Breast epithelium (tissue), 4 donors: ENCODE measurements around the gene RUSC2. TPM values are rescaled to one million over a fixed set of nuclear protein-coding genes. Genes with fewer than 3 reads are reported as not detected.
A peak's percentile ranks its signal among the peaks of the same experiment; 100 is the strongest.
"Not testable (repeated sequence)": the region's sequence is repeated elsewhere in the genome, so short reads cannot be mapped to it uniquely, and the experiment has no call there.

Experiments
- DNase-seq, 2 donors: peaks; one replicate each; pipeline ENCODE4 v3.0.0-alpha.2; 2019; ENCODE audit warnings: low spot score in 2 of 2
- H3K27ac ChIP-seq, 2 donors: fragments of 200-600 bp; sonication (generic) in 1 of 2; one replicate each; pipeline ENCODE4 v1.5.1; 2016 to 2019; ENCODE audit warnings: mild to moderate bottlenecking in 1 of 2
- H3K27me3 ChIP-seq, 2 donors: fragments of 200-600 bp; sonication (generic) in 1 of 2; one replicate each; pipeline versions ENCODE4 v1.5.1 to v1.6.0; 2017 to 2019; ENCODE audit warnings: control low read depth in 1 of 2, mild to moderate bottlenecking in 1 of 2
- H3K36me3 ChIP-seq: fragments of 200-600 bp; one replicate; pipeline ENCODE4 v1.5.1; 2019
- H3K4me1 ChIP-seq, 2 donors: fragments of 200-600 bp; sonication (generic); one replicate each; pipeline ENCODE4 v1.5.1; 2016 to 2019; ENCODE audit warnings: control low read depth in 1 of 2
- H3K4me3 ChIP-seq, 3 donors: fragments of 200-600 bp; sonication (generic); 1 replicate in 2 of 3; 2 replicates in 1 of 3; pipeline ENCODE4 v1.5.1; 2016 to 2019; ENCODE audit warnings: mild to moderate bottlenecking in 3 of 3, moderate library complexity in 2 of 3
- H3K9me3 ChIP-seq, 2 donors: fragments of 200-600 bp; sonication (generic) in 1 of 2; one replicate each; pipeline ENCODE4 v1.5.1; 2016 to 2019; ENCODE audit warnings: control low read depth in 1 of 2
- POLR2A ChIP-seq: fragments of 450-650 bp; IDR thresholded peaks from one replicate; pipeline ENCODE4 v1.6.1; 2016; ENCODE audit warnings: antibody characterized with exemption, mild to moderate bottlenecking, moderate library complexity
- POLR2AphosphoS5 ChIP-seq, 3 donors: sonication (generic); formaldehyde crosslinking; IDR thresholded peaks; one replicate each; pipeline ENCODE4 v1.6.1; 2017; ENCODE audit warnings: antibody characterized with exemption in 3 of 3
- intact Hi-C: fragments of 100-400 bp; cut with DNase I; formaldehyde crosslinking; loops from one replicate; pipeline ENCODE4 v1.15.1; 2023; ENCODE audit warnings: low total_unique reads
- total RNA-seq, 3 donors: library from RNA; depleted of rRNA; stranded (reverse); fragments of >200 nt; gene quantifications; one replicate each; pipeline ENCODE4 v1.1.0, GENCODE V29; 2016
- TF ChIP-seq, protein P1 (sequence below), 3 donors: fragments of 450-650 bp; IDR thresholded peaks; one replicate each; pipeline ENCODE4 v1.5.1; 2016 to 2017; ENCODE audit warnings: antibody characterized with exemption in 3 of 3, mild to moderate bottlenecking in 3 of 3, moderate library complexity in 3 of 3

Gene RUSC2
- total RNA-seq, 3 donors from 2014 or later = 17.0 to 17.1 (median 17.1) TPM

DNA sequence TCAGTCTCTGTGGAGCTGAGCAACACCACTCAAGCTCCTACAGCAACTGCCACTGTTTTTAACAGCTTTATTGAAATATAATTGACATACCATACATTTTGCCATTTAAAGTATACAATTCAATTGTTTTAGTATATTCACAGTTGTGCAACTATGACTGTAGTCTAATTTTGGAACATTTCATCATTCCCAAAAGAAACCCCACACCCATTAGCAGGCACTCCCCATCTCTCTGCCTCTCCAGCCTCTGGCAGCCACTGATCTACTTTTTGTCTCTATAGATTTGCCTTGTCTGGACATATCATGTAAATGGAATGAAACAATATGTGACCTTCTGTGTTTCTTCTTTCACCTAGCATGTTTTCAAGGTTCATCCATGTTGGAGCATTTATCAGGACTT lies 43.5 kb downstream of the RUSC2 start:
- H3K4me1 ChIP-seq = peaks cover 0 to 6% of the 10 kb centered on the region in 2 donors
- H3K27ac ChIP-seq = no peak overlapping the region
- TF ChIP-seq, protein P1, sequence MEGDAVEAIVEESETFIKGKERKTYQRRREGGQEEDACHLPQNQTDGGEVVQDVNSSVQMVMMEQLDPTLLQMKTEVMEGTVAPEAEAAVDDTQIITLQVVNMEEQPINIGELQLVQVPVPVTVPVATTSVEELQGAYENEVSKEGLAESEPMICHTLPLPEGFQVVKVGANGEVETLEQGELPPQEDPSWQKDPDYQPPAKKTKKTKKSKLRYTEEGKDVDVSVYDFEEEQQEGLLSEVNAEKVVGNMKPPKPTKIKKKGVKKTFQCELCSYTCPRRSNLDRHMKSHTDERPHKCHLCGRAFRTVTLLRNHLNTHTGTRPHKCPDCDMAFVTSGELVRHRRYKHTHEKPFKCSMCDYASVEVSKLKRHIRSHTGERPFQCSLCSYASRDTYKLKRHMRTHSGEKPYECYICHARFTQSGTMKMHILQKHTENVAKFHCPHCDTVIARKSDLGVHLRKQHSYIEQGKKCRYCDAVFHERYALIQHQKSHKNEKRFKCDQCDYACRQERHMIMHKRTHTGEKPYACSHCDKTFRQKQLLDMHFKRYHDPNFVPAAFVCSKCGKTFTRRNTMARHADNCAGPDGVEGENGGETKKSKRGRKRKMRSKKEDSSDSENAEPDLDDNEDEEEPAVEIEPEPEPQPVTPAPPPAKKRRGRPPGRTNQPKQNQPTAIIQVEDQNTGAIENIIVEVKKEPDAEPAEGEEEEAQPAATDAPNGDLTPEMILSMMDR (IDR thresholded peaks at IDR 0.05) = no peak
- TF ChIP-seq POLR2AphosphoS5 (IDR thresholded peaks at IDR 0.05) (no peak), POLR2A (no peak)
- H3K27me3 ChIP-seq = no peaks in the 10 kb centered on the region
- no peaks in the 10 kb centered on the region for H3K9me3 ChIP-seq
- no peak overlapping the region for H3K4me3 ChIP-seq
- no peak for DNase-seq
- intact Hi-C loops = loop anchor here (10.0 kb wide), 1 partner anchor 1961 kb away; no protein-coding TSS in a partner anchor
- no peaks in the 10 kb centered on the region for H3K36me3 ChIP-seq

DNA sequence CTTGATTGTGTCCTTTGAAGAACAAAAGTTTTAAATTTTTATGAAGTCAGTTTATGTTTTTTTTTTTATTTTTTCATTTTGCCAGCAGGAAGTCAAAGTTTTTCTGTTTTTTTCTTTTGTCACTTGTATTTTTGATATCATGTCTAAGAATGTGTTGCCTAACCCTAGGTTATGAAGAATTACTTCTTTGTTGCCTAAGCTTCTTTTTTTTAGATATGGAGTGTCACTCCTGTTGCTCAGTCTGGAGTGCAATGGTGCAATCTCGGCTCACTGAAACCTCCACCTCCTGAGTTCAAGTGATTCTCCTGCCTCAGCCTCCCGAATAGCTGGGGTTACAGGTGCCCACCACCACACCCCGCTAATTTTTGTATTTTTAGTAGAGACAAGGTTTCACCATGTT lies 45.0 kb downstream of the RUSC2 start:
- not testable (repeated sequence) for H3K4me3 ChIP-seq, DNase-seq, H3K27ac ChIP-seq, H3K36me3 ChIP-seq, H3K27me3 ChIP-seq, H3K9me3 ChIP-seq
- intact Hi-C loops = loop anchor here (10.0 kb wide), 1 partner anchor 1960 kb away; no protein-coding TSS in a partner anchor
- H3K4me1 ChIP-seq = peaks cover 4 to 10% of the 10 kb centered on the region in 2 donors

GRCh38 chr9:35537913-35538312 lies 48.0 kb downstream of the RUSC2 start:
- no peak for DNase-seq
- intact Hi-C loops = loop anchor here (10.0 kb wide), 1 partner anchor 1957 kb away; no protein-coding TSS in a partner anchor
- TF ChIP-seq POLR2A (no peak), POLR2AphosphoS5 (IDR thresholded peaks at IDR 0.05) (no peak)
- TF ChIP-seq, protein P1 (IDR thresholded peaks at IDR 0.05) = no peak
- peaks cover 4 to 10% of the 10 kb centered on the region in 2 donors for H3K4me1 ChIP-seq
- peak overlapping the region in 1 of 3 donors; percentile 63 for H3K4me3 ChIP-seq
- no peaks in the 10 kb centered on the region for H3K36me3 ChIP-seq
- H3K27me3 ChIP-seq = no peaks in the 10 kb centered on the region
- peak overlapping the region; percentile 83 to 95 for H3K27ac ChIP-seq
- H3K9me3 ChIP-seq = no peaks in the 10 kb centered on the region

- Histone ChIP-seq H3K27ac (peak overlapping the region; percentile 83 to 95), H3K4me1 (peaks cover 4 to 10% of the 10 kb centered on the region in 2 donors), H3K4me3 (peak overlapping the region; percentile 27 to 63 (median 50)), H3K27me3 (no peaks in the 10 kb centered on the region), H3K9me3 (no peaks in the 10 kb centered on the region), H3K36me3 (no peaks in the 10 kb centered on the region)
- DNase-seq = peak in 1 of 2 donors; percentile 55
- TF ChIP-seq POLR2AphosphoS5 (IDR thresholded peaks at IDR 0.05) (peak; percentile 50 to 88 (median 58)), POLR2A (peak; percentile 6)
- TF ChIP-seq, protein P1 (IDR thresholded peaks at IDR 0.05) = no peak
- intact Hi-C loops = loop anchor here (10.0 kb wide), 1 partner anchor 1956 kb away; no protein-coding TSS in a partner anchor
Measured at GRCh38 chr9:35538361-35539234, 48.7 kb downstream of the RUSC2 start.

Other genes with a start within 250 kb of the RUSC2 start
- 10 to 100 TPM; 26.5 to 50.4 (median 33.8) TPM for gene TESK1, start 115.2 kb downstream of the RUSC2 start, total RNA-seq
- 1 to 10 TPM; 3.6 to 6.4 (median 5.1) TPM for gene CD72, start 128.3 kb downstream of the RUSC2 start, total RNA-seq
- gene SIT1, start 160.8 kb downstream of the RUSC2 start, total RNA-seq = 1 to 10 TPM; 1.2 to 3.2 (median 1.3) TPM
- gene RMRP, start 167.9 kb downstream of the RUSC2 start, total RNA-seq = 1,000 to 10,000 TPM; 1,664 to 2,064 (median 2,058) TPM
- 100 to 1,000 TPM in 1 of 3 donors, 10 to 100 TPM in 2; 18.3 to 102 (median 35.4) TPM for gene CCDC107, start 168.2 kb downstream of the RUSC2 start, total RNA-seq
- gene ARHGEF39, start 175.1 kb downstream of the RUSC2 start, total RNA-seq = 1 to 10 TPM in 1 of 3 donors, under 1 TPM in 2; 0.59 to 1.6 (median 0.80) TPM
- 1 to 10 TPM in 1 of 3 donors, under 1 TPM in 1, not detected in 1; 0.16 to 5.0 TPM for gene CA9, start 183.8 kb downstream of the RUSC2 start, total RNA-seq
- 100 to 1,000 TPM; 143 to 402 (median 258) TPM for gene TPM2, start 199.8 kb downstream of the RUSC2 start, total RNA-seq
- gene TLN1, start 242.1 kb downstream of the RUSC2 start, total RNA-seq = 100 to 1,000 TPM; 163 to 497 (median 215) TPM
- gene CREB3, start 242.6 kb downstream of the RUSC2 start, total RNA-seq = 10 to 100 TPM; 46.4 to 49.9 (median 47.2) TPM